ENCODE results near the gene MT1E. TPM values are rescaled to one million over a fixed set of nuclear protein-coding genes. Genes with fewer than 3 reads are reported as not detected.
A peak's percentile ranks its signal among the peaks of the same experiment; 100 is the strongest.

MT1E gene
- total and polyA plus RNA-seq, 8 donors, result 16.1 to 1,956 (median 434) TPM

GRCh38 chr16:56614549-56614991 is 11.0 kb upstream of the MT1E start:
- no peak for DNase-seq
- Histone ChIP-seq H3K27ac (no peak overlapping the region), H3K4me3 (no peak overlapping the region), H3K4me1 (peaks cover 30 to 60% (median 43%) of the 10 kb centered on the region in 4 donors), H3K36me3 (no peaks in the 10 kb centered on the region), H3K9me3 (no peaks in the 10 kb centered on the region), H3K27me3 (peaks cover 0 to 17% (median 0%) of the 10 kb centered on the region in 3 donors)
- intact Hi-C loops (cut with DNase I; ENCODE audit: low total_unique reads), result no loop called here
- no peak for TF ChIP-seq POLR2AphosphoS5 (IDR thresholded peaks at IDR 0.05)
- TF ChIP-seq EP300 (IDR thresholded peaks at IDR 0.05), result no peak
- TF ChIP-seq CTCF (IDR thresholded peaks at IDR 0.05), result no peak
- TF ChIP-seq POLR2A (IDR thresholded peaks at IDR 0.05), result no peak

GRCh38 chr16:56615353-56615752 is 10.2 kb upstream of the MT1E start:
- TF ChIP-seq CTCF (IDR thresholded peaks at IDR 0.05), result no peak
- TF ChIP-seq POLR2AphosphoS5 (IDR thresholded peaks at IDR 0.05), result no peak
- TF ChIP-seq EP300 (IDR thresholded peaks at IDR 0.05), result no peak
- no peak for TF ChIP-seq POLR2A (IDR thresholded peaks at IDR 0.05)
- DNase-seq, result no peak
- intact Hi-C loops (cut with DNase I; ENCODE audit: low total_unique reads), result no loop called here
- peaks cover 26 to 52% (median 35%) of the 10 kb centered on the region in 4 donors for H3K4me1 ChIP-seq
- H3K27me3 ChIP-seq, result peaks cover 0 to 17% (median 0%) of the 10 kb centered on the region in 3 donors
- H3K27ac ChIP-seq, result no peak overlapping the region
- WGBS, 5 donors, result 30 to 59% (median 36%) methylated on average over 3 of the region's 3 CpGs
- H3K4me3 ChIP-seq, result no peak overlapping the region
- H3K9me3 ChIP-seq, result no peaks in the 10 kb centered on the region
- H3K36me3 ChIP-seq, result no peaks in the 10 kb centered on the region

DNA sequence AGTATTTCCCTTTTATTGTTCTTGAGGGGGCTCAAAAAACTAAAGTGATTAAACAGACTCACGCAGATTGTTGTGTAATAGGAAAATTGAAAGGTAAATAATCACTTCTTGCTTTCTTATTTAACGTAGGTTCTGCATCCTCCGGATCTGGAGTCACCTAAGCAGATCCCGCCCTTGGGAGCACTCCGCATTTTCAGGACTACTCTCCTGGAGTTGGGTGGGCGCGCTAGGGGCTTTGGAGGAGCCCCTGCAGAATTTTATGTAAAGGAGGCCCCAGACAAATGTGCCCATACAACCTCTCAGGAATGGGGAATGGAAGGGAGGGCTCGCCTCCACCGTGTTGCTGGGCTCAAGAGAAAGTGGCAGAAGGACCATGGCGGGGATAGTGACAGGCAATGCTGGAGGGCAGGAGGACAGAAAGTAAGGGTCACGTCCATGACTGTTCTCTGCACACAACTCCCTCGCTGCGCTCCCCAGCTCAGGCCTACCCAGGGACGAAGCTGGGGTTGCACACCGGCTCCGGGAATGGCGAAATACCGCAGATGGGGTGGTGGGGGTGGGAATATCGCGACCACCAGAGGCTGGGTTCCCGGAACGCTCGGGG is 8.9 kb upstream of the MT1E start:
- Histone ChIP-seq H3K27ac (peak overlapping the region; percentile 64 to 77 (median 70)), H3K27me3 (peaks cover 0 to 17% (median 0%) of the 10 kb centered on the region in 3 donors), H3K36me3 (no peaks in the 10 kb centered on the region), H3K9me3 (no peaks in the 10 kb centered on the region), H3K4me3 (peak overlapping the region; percentile 42 to 47 (median 44)), H3K4me1 (peaks cover 15 to 39% (median 23%) of the 10 kb centered on the region in 4 donors)
- WGBS, 5 donors, result 49 to 62% (median 53%) methylated on average over 23 of the region's 23 CpGs
- TF ChIP-seq EP300 (IDR thresholded peaks at IDR 0.05) (no peak), POLR2AphosphoS5 (IDR thresholded peaks at IDR 0.05) (no peak), CTCF (IDR thresholded peaks at IDR 0.05) (no peak), POLR2A (IDR thresholded peaks at IDR 0.05) (no peak)
- DNase-seq, result no peak
- intact Hi-C loops (cut with DNase I; ENCODE audit: low total_unique reads), result no loop called here

DNA sequence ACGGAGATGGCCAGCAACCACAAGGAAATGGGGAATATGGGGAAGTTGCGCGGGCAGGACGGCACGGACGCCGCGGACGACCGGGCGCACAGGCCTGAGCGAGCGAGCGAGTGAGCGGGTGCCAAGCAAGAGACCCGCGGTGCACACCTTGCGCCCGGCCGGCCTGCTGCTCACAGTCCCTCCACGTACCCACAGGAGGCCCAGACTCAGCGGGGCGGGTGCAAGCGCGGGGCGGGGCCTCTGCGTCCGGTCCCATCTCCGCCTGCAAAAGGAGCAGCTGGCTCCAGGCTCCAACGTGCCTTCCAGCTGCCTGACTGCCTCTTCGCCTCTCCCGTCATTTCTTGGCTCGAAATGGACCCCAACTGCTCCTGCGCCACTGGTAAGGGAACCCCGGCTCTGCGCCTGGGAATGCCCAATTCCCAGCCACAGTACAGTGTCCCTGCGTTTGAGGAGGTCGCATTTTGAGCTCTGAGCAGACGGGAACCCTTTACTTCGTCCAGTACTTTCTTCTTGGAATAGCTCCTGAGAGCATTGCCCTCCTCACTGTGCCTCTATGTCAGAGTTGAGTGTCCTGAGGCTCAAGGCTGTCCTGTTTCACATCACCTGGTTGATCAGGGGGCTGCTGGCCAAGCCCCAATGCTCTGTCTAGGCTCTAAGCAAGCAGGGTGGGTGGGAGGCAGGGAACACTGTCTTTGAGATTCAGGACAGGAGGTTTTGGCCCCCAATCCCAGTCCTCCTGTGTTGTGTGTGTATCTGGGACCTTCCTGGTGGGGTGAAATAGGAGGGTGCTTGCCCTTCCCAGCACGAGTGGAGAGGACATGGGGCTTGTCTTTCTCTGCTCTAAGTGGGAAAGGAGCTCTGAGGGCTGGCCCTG is 8.1 kb upstream of the MT1E start:
- TF ChIP-seq CTCF (IDR thresholded peaks at IDR 0.05) (peak in 1 of 7 experiments; percentile 3), EP300 (IDR thresholded peaks at IDR 0.05) (no peak), POLR2AphosphoS5 (IDR thresholded peaks at IDR 0.05) (peak in 2 of 3 donors; percentile 74 to 78), POLR2A (IDR thresholded peaks at IDR 0.05) (no peak)
- DNase-seq, result peak; percentile 80 to 87
- H3K36me3 ChIP-seq, result no peaks in the 10 kb centered on the region
- H3K4me1 ChIP-seq, result peaks cover 14 to 39% (median 22%) of the 10 kb centered on the region in 4 donors
- intact Hi-C loops (cut with DNase I; ENCODE audit: low total_unique reads), result no loop called here
- no peaks in the 10 kb centered on the region for H3K9me3 ChIP-seq
- WGBS, 5 donors, result 1 to 5% (median 3%) methylated on average over 23 to 40 of the region's 41 CpGs
- H3K27me3 ChIP-seq, result peaks cover 0 to 17% (median 0%) of the 10 kb centered on the region in 3 donors
- peak overlapping the region; percentile 64 to 77 (median 70) for H3K27ac ChIP-seq
- H3K4me3 ChIP-seq, result peak overlapping the region; percentile 42 to 47 (median 44)
